Stimulated activated CD4-positive, alpha-beta T cell treated with anti-CD3 and anti-CD28 coated beads, Interleukin-1b, Interleukin-23, amount 100 ng/mL, for 24 hours (primary cell): ENCODE data around the gene CLCN1.

ENCODE experiments used
- DNase-seq, 4 experiments: peaks; one replicate each; pipeline ENCODE4 v3.0.0-alpha.2; 2020; ENCODE audit warnings: low read depth in 4 of 4, low spot score in 1 of 4

CLCN1 gene

GRCh38 chr7:143292876-143293275 is 23.0 kb upstream of the CLCN1 start:
- no peak for DNase-seq

GRCh38 chr7:143295870-143296269 is 20.0 kb upstream of the CLCN1 start:
- DNase-seq = no peak

GRCh38 chr7:143296686-143297085 is 19.2 kb upstream of the CLCN1 start:
- DNase-seq = no peak

- no peak for DNase-seq
These were observed 16.6 kb upstream of the CLCN1 start for GRCh38 chr7:143299346-143299745.

GRCh38 chr7:143299840-143300239 is 16.1 kb upstream of the CLCN1 start:
- peak in 3 of 4 experiments; percentile 19 to 34 (median 25) for DNase-seq

- no peak for DNase-seq
These were observed 14.7 kb upstream of the CLCN1 start for GRCh38 chr7:143300959-143301935.

GRCh38 chr7:143303733-143304132 is 12.2 kb upstream of the CLCN1 start:
- DNase-seq = no peak

GRCh38 chr7:143304938-143305337 is 11.0 kb upstream of the CLCN1 start:
- DNase-seq = no peak

GRCh38 chr7:143305423-143306070 is 10.4 kb upstream of the CLCN1 start:
- peak; percentile 48 to 59 (median 50) for DNase-seq

- no peak for DNase-seq
These were observed 7.3 kb upstream of the CLCN1 start for GRCh38 chr7:143308632-143309031.

- no peak for DNase-seq
These were observed 1.8 kb upstream of the CLCN1 start for GRCh38 chr7:143314127-143314526.

- DNase-seq = no peak
These were observed 581 bp downstream of the CLCN1 start for GRCh38 chr7:143316492-143316891.

GRCh38 chr7:143318661-143319060 is 2.8 kb downstream of the CLCN1 start:
- no peak for DNase-seq

GRCh38 chr7:143320620-143321019 is 4.7 kb downstream of the CLCN1 start:
- no peak for DNase-seq

GRCh38 chr7:143321242-143321641 is 5.3 kb downstream of the CLCN1 start:
- no peak for DNase-seq

GRCh38 chr7:143321734-143322133 is 5.8 kb downstream of the CLCN1 start:
- no peak for DNase-seq

- no peak for DNase-seq
These were observed 7.1 kb downstream of the CLCN1 start for GRCh38 chr7:143322760-143323633.

GRCh38 chr7:143323653-143324052 is 7.7 kb downstream of the CLCN1 start:
- no peak for DNase-seq

- DNase-seq = no peak
These were observed 9.3 kb downstream of the CLCN1 start for GRCh38 chr7:143325240-143325639.

GRCh38 chr7:143327903-143328302 is 12.0 kb downstream of the CLCN1 start:
- DNase-seq = no peak

- DNase-seq = no peak
These were observed 13.7 kb downstream of the CLCN1 start for GRCh38 chr7:143329471-143330170.
